GM23338 (cell line): ENCODE data around the gene LEP.

Experiments
- CTCF ChIP-seq, 2 experiments: fragments of 200-600 bp in 1 of 2; sonication (generic) in 1 of 2; conservative IDR thresholded peaks; 2 replicates each; pipeline versions ENCODE4 v1.5.1 to v1.6.1; 2016 to 2017; ENCODE audit warnings: antibody characterized with exemption in 2 of 2, low read depth in 2 of 2, mild to moderate bottlenecking in 2 of 2, moderate library complexity in 1 of 2
- ZNF114 ChIP-seq: fragments of 250-450 bp; sonication (Bioruptor Pico); IDR thresholded peaks from 2 replicates; pipeline ENCODE4 v1.5.0; 2020; ENCODE audit warnings: mild to moderate bottlenecking, moderate library complexity

DNA sequence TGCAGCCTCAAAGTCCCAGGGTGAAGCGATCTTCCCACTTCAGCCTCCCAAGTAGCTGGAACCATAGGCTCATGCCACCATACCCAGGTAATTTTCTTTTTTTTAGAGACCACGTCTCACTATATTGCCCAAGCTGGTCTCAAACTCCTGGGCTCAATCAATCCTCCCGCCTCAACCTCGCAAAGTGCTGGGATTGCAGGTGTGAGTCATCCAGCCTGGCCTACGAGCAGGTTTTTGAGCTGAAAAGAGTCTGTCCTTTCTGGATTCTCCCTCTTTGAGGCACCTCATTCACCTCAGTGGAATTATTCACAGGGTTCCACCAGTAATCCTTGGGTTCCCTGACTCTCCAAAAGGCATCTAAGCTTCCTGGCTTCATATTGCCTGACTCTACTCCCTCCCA, 7.6 kb upstream of the LEP start:
- no peak for TF ChIP-seq ZNF114 (CRISPR knock-in tag)
- TF ChIP-seq CTCF (conservative IDR thresholded peaks at IDR 0.05; ENCODE audit: low read depth in 2 of 2) = no peak
